Endothelial cell of umbilical vein (primary cell): Measurements from ENCODE around the gene ARHGAP31. TPM values are rescaled to one million over a fixed set of nuclear protein-coding genes. Genes with fewer than 3 reads are reported as not detected.
A peak's percentile ranks its signal among the peaks of the same experiment; 100 is the strongest.

Experiments
- BruUV-seq: library from RNA; stranded (reverse); fragments of 400-500 nt; replicated peaks from 2 replicates; lab custom pipeline; 2021; lab: Mats Ljungman, UMichigan
- CTCF ChIA-PET: fragments of 300-600, 350-600 bp; sonication (Branson Sonifier 250); formaldehyde crosslinking; loops from one replicate; lab custom pipeline; 2021; ENCODE audit warnings: antibody characterized with exemption, inconsistent platforms; lab: Charles Lee
- POLR2A ChIA-PET: fragments of 300-600, 350-600 bp; sonication (Branson Sonifier 250); formaldehyde crosslinking; loops from one replicate; lab custom pipeline; 2021; ENCODE audit warnings: antibody characterized with exemption, inconsistent platforms; lab: Charles Lee
- DNase-seq: peaks from one replicate; pipeline ENCODE4 v3.0.0-alpha.2; 2011; ENCODE audit warnings: low read depth, low spot score
- FAIRE-seq: peaks from 2 replicates; lab custom pipeline; 2011; peaks lifted over from hg19 to GRCh38; lab: Jason Lieb, UNC
- H2AFZ ChIP-seq: 2 replicates; pipeline ENCODE4 v1.6.0; 2012; ENCODE audit warnings: low read depth, low read length, control low read depth, inconsistent platforms
- H3K27ac ChIP-seq: 2 replicates; pipeline ENCODE4 v1.5.1; 2011; ENCODE audit warnings: low read depth, mild to moderate bottlenecking, control low read depth, low read length, moderate library complexity; ENCODE audit not compliant: insufficient read depth
- H3K27me3 ChIP-seq, 2 experiments: 2 replicates each; pipeline versions ENCODE4 v1.6.0 to v1.6.1; 2011; ENCODE audit warnings: low read length in 2 of 2, mixed read lengths in 1 of 2; ENCODE audit not compliant: control insufficient read depth in 2 of 2, insufficient read depth in 2 of 2
- H3K36me3 ChIP-seq, 2 experiments: 2 replicates in 1 of 2; 3 replicates in 1 of 2; pipeline ENCODE4 v1.5.1; 2011; ENCODE audit warnings: low read length in 2 of 2, mild to moderate bottlenecking in 1 of 2, moderate library complexity in 1 of 2; ENCODE audit not compliant: control insufficient read depth in 2 of 2, insufficient read depth in 2 of 2; ENCODE audit errors: extremely low read depth in 1 of 2
- H3K4me1 ChIP-seq: 3 replicates; pipeline ENCODE4 v1.5.1; 2011; ENCODE audit warnings: mild to moderate bottlenecking, low read length; ENCODE audit not compliant: control insufficient read depth, insufficient read depth; ENCODE audit errors: extremely low read depth
- H3K4me2 ChIP-seq: 2 replicates; pipeline ENCODE4 v1.6.1; 2011; ENCODE audit warnings: low read length, control low read depth, mixed read lengths; ENCODE audit not compliant: insufficient read depth
- H3K4me3 ChIP-seq, 3 experiments: fragments of 200-600 bp in 1 of 3; sonication (generic), shearing (Covaris generic) in 1 of 3; replicated peaks in 1 of 3; 2 replicates each; pipeline ENCODE4 v1.5.1; 2011 to 2016; ENCODE audit warnings: control low read depth in 3 of 3, low read length in 3 of 3, mild to moderate bottlenecking in 2 of 3, inconsistent platforms in 1 of 3, low read depth in 1 of 3, moderate library complexity in 1 of 3; ENCODE audit not compliant: insufficient read depth in 1 of 3
- H3K79me2 ChIP-seq: 2 replicates; pipeline ENCODE4 v1.6.0; 2012; ENCODE audit warnings: low read length, inconsistent platforms; ENCODE audit not compliant: control insufficient read depth, insufficient read depth
- H3K9ac ChIP-seq: replicated peaks from 2 replicates; pipeline ENCODE3; 2011; ENCODE audit warnings: low read length, control low read depth; ENCODE audit not compliant: insufficient read depth; ENCODE audit errors: extremely low read depth
- H3K9me1 ChIP-seq: replicated peaks from 3 replicates; pipeline ENCODE4 v1.6.0; 2011; ENCODE audit warnings: mild to moderate bottlenecking, low read length; ENCODE audit not compliant: control insufficient read depth, insufficient read depth; ENCODE audit errors: extremely low read depth
- H3K9me3 ChIP-seq: replicated peaks from 2 replicates; pipeline ENCODE4 v1.5.1; 2012; ENCODE audit warnings: low read length, inconsistent platforms; ENCODE audit not compliant: control insufficient read depth, insufficient read depth
- H4K20me1 ChIP-seq: replicated peaks from 2 replicates; pipeline ENCODE3; 2011; ENCODE audit warnings: mild to moderate bottlenecking, low read length; ENCODE audit not compliant: control insufficient read depth, insufficient read depth; ENCODE audit errors: extremely low read depth
- POLR2A ChIP-seq: IDR thresholded peaks from 2 replicates; pipeline ENCODE4 v1.6.1; 2012; ENCODE audit warnings: low read depth, mild to moderate bottlenecking, control low read depth, low read length
- POLR2AphosphoS5 ChIP-seq: IDR thresholded peaks from 2 replicates; pipeline ENCODE4 v1.6.1; 2012; ENCODE audit warnings: low read depth, mild to moderate bottlenecking, control low read depth, low read length, moderate library complexity; ENCODE audit not compliant: insufficient read depth
- dilution Hi-C: fragments of 300-500 bp; cut with MboI; formaldehyde crosslinking; loops from one replicate; pipeline ENCODE4 v1.15.0; 2019; ENCODE audit warnings: low sequenced_read_pairs; ENCODE audit not compliant: extremely low pct_ligation_motif_present
- intact Hi-C: fragments of 100-400 bp; cut with micrococcal nuclease; formaldehyde crosslinking; loops from one replicate; pipeline ENCODE4 v1.10.0; 2022
- polyA plus RNA-seq, 4 experiments: library from polyadenylated mRNA; depleted of rRNA in 3 of 4; stranded (reverse) in 3 of 4; unstranded in 1 of 4; fragments of >200 nt; gene quantifications; 2 replicates each; pipeline versions ENCODE4 v1.2.1 to v1.2.3, GENCODE V29; 2011 to 2012; ENCODE audit warnings: missing spikeins in 1 of 4
- total RNA-seq: library from RNA; stranded (reverse); gene quantifications from 2 replicates; pipeline ENCODE4 v1.2.3, GENCODE V29; 2021

The ARHGAP31 gene
- total and polyA plus RNA-seq, 2 donors (not counting 3 experiments of a cell fraction or from before 2014, with no cell fraction given): 25.5 to 65.8 TPM

- Histone ChIP-seq H3K9me1 (no peaks in the 10 kb centered on the region), H3K79me2 (peaks cover 2% of the 10 kb centered on the region), H3K4me3 (no peak overlapping the region), H3K36me3 (peaks cover 33 to 35% of the 10 kb centered on the region in 2 experiments), H4K20me1 (no peaks in the 10 kb centered on the region), H3K4me1 (no peaks in the 10 kb centered on the region), H2AFZ (no peak overlapping the region), H3K4me2 (no peak overlapping the region), H3K9ac (no peak overlapping the region), H3K27me3 (no peaks in the 10 kb centered on the region), H3K9me3 (no peaks in the 10 kb centered on the region), H3K27ac (no peak overlapping the region)
- POLR2A ChIA-PET: no interaction called here
- dilution Hi-C loops (no loop called here), intact Hi-C loops (no loop called here)
- CTCF ChIA-PET: no interaction called here
- TSS peak; percentile 56 for BruUV-seq
- FAIRE-seq (no peak), DNase-seq (no peak)
- TF ChIP-seq POLR2A: no peak
These were observed 107.6 kb downstream of the ARHGAP31 start for GRCh38 chr3:119401503-119402440.

DNA sequence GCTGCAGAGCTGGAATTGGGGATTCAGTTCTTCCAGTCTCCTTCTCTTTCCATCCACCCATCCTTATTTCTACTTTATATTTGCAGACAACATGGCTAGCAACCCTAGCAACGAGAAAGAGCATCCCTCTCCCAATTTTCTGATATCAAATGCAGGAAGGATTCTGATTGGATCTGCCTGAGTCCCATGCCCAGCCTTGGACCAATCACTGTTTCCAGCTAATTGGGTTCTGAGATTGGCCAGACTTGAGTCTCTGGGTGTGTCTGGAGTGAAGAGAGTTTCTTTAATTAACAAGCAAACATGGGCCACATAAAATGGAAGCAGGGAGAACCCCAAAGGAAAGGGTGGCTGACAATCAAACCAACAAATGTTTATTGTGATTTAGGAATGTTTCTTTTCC is 108.6 kb downstream of the ARHGAP31 start:
- ChIA-PET CTCF (no interaction called here), POLR2A (no interaction called here)
- intact Hi-C loops (no loop called here), dilution Hi-C loops (no loop called here)
- no peak overlapping the region for H3K27ac ChIP-seq
- no peak overlapping the region for H3K4me3 ChIP-seq
- no peak for FAIRE-seq
- H3K79me2 ChIP-seq: peaks cover 2% of the 10 kb centered on the region
- no peak overlapping the region for H2AFZ ChIP-seq
- no peaks in the 10 kb centered on the region for H3K9me3 ChIP-seq
- BruUV-seq: no TSS peak
- no peak for DNase-seq
- TF ChIP-seq POLR2AphosphoS5: no peak
- H4K20me1 ChIP-seq: no peaks in the 10 kb centered on the region
- no peaks in the 10 kb centered on the region for H3K9me1 ChIP-seq
- H3K9ac ChIP-seq: no peak overlapping the region
- no peaks in the 10 kb centered on the region for H3K27me3 ChIP-seq
- H3K36me3 ChIP-seq: peaks cover 30% of the 10 kb centered on the region in 2 experiments
- no peak overlapping the region for H3K4me2 ChIP-seq
- no peaks in the 10 kb centered on the region for H3K4me1 ChIP-seq
